GM12878 (cell line): ENCODE results near the gene VAC14. TPM values are rescaled to one million over a fixed set of nuclear protein-coding genes. Genes with fewer than 3 reads are reported as not detected.

Experiments
- ATAC-seq: fragments of 200-7000 bp; cut with Tn5 transposase; 3 replicates; pipeline ENCODE4 v1.9.1; 2020; ENCODE audit warnings: mild to moderate bottlenecking, moderate library complexity
- BruUV-seq: library from RNA; stranded (reverse); fragments of 400-500 nt; replicated peaks from 2 replicates; lab custom pipeline; 2021; lab: Mats Ljungman, UMichigan
- CTCF ChIA-PET: fragments of 300-600 bp; sonication (Branson Sonifier 250); formaldehyde crosslinking; extraction: SDS; loops from one replicate; lab custom pipeline; 2021; ENCODE audit warnings: inconsistent platforms; lab: Yijun Ruan, JAX
- POLR2A ChIA-PET: fragments of 350-600 bp; formaldehyde crosslinking; extraction: SDS; loops from one replicate; lab custom pipeline; 2021; ENCODE audit warnings: inconsistent platforms; lab: Charles Lee
- RAD21 ChIA-PET: fragments of 300-600 bp; sonication (Branson Sonifier 250); formaldehyde crosslinking; loops from one replicate; lab custom pipeline; 2023; ENCODE audit warnings: antibody characterized with exemption; ENCODE audit not compliant: unreplicated experiment; lab: Charles Lee
- SMC1A ChIA-PET: fragments of 300-600 bp; sonication (Branson Sonifier 250); formaldehyde crosslinking; loops from one replicate; lab custom pipeline; 2023; ENCODE audit not compliant: unreplicated experiment, uncharacterized antibody; lab: Charles Lee
- DNase-seq: peaks from one replicate; pipeline ENCODE4 v3.0.0-alpha.2; 2011; ENCODE audit warnings: low read depth, low spot score
- FAIRE-seq: peaks from 3 replicates; lab custom pipeline; 2011; peaks lifted over from hg19 to GRCh38; lab: Jason Lieb, UNC
- H2AFZ ChIP-seq: 2 replicates; pipeline ENCODE4 v1.6.0; 2011; ENCODE audit warnings: low read depth, low read length, control low read depth; ENCODE audit not compliant: control insufficient read depth
- H3K27ac ChIP-seq: 2 replicates; pipeline ENCODE4 v1.5.1; 2011; ENCODE audit warnings: control low read depth; ENCODE audit not compliant: control insufficient read depth, insufficient read depth
- H3K27me3 ChIP-seq, 2 experiments: replicated peaks in 1 of 2; 2 replicates each; pipeline versions ENCODE4 v1.6.0 to v1.6.1; 2011; ENCODE audit warnings: low read length in 1 of 2; ENCODE audit not compliant: control insufficient read depth in 2 of 2, insufficient read depth in 2 of 2
- H3K36me3 ChIP-seq, 2 experiments: 2 replicates each; pipeline ENCODE4 v1.5.1; 2011; ENCODE audit warnings: low read length in 1 of 2; ENCODE audit not compliant: control insufficient read depth in 2 of 2, insufficient read depth in 2 of 2
- H3K4me1 ChIP-seq: 2 replicates; pipeline ENCODE4 v1.6.1; 2011; ENCODE audit warnings: mild to moderate bottlenecking, low read length, moderate library complexity, mixed read lengths; ENCODE audit not compliant: control insufficient read depth, insufficient read depth
- H3K4me2 ChIP-seq: 2 replicates; pipeline ENCODE4 v1.6.0; 2011; ENCODE audit warnings: control low read depth; ENCODE audit not compliant: control insufficient read depth, insufficient read depth
- H3K4me3 ChIP-seq: fragments of 200-600 bp; sonication (generic); 2 replicates; pipeline ENCODE4 v1.5.1; 2016
- H3K79me2 ChIP-seq: 2 replicates; pipeline ENCODE4 v1.6.0; 2011; ENCODE audit warnings: low read length; ENCODE audit not compliant: control insufficient read depth, insufficient read depth
- H3K9ac ChIP-seq: 2 replicates; pipeline ENCODE4 v1.8.0; 2011; ENCODE audit warnings: low read length, control low read depth, mixed read lengths; ENCODE audit not compliant: control insufficient read depth, insufficient read depth
- H3K9me3 ChIP-seq: replicated peaks from 3 replicates; pipeline ENCODE4 v1.5.1; 2011; ENCODE audit warnings: mild to moderate bottlenecking, low read length; ENCODE audit not compliant: control insufficient read depth, insufficient read depth
- H4K20me1 ChIP-seq: 2 replicates; pipeline ENCODE4 v1.6.0; 2011; ENCODE audit not compliant: control insufficient read depth, insufficient read depth
- CREM ChIP-seq: IDR thresholded peaks from 2 replicates; pipeline ENCODE4 v1.6.1; 2014; ENCODE audit warnings: antibody characterized with exemption, low read depth
- EGR1 ChIP-seq, 2 experiments: IDR thresholded peaks; 1 replicate in 1 of 2; 2 replicates in 1 of 2; pipeline ENCODE4 v1.6.1; 2011 to 2012; ENCODE audit warnings: low read depth in 2 of 2, low read length in 2 of 2, borderline replicate concordance in 1 of 2, mild to moderate bottlenecking in 1 of 2, moderate library complexity in 1 of 2
- GABPA ChIP-seq: IDR thresholded peaks from 2 replicates; pipeline ENCODE4 v1.6.1; 2014; ENCODE audit warnings: antibody characterized with exemption, low read depth, mild to moderate bottlenecking, inconsistent platforms
- HDAC2 ChIP-seq: fragments of 200-600 bp; sonication (generic); IDR thresholded peaks from 2 replicates; pipeline ENCODE4 v1.6.1; 2017
- HDGF ChIP-seq: fragments of 450-650 bp; IDR thresholded peaks from 2 replicates; pipeline ENCODE4 v1.6.1; 2016; ENCODE audit warnings: antibody characterized with exemption
- NFYB ChIP-seq: IDR thresholded peaks from 2 replicates; pipeline ENCODE4 v1.6.1; 2011; ENCODE audit warnings: low read depth, mild to moderate bottlenecking, low read length, improper control_type of control experiment, moderate library complexity; ENCODE audit not compliant: insufficient read depth
- NR2C1 ChIP-seq: fragments of 450-650 bp; IDR thresholded peaks from 2 replicates; pipeline ENCODE4 v1.6.1; 2017; ENCODE audit warnings: antibody characterized with exemption, mild to moderate bottlenecking, moderate library complexity
- NR2C2 ChIP-seq: IDR thresholded peaks from 2 replicates; pipeline ENCODE4 v1.6.1; 2011; ENCODE audit warnings: borderline replicate concordance, low read depth; ENCODE audit not compliant: control insufficient read depth, insufficient read length
- NR2F1 ChIP-seq: fragments of 450-650 bp; conservative IDR thresholded peaks from 2 replicates; pipeline ENCODE4 v1.6.1; 2017; ENCODE audit warnings: mild to moderate bottlenecking
- PAX5 ChIP-seq: IDR thresholded peaks from 2 replicates; pipeline ENCODE4 v1.6.1; 2011; ENCODE audit warnings: low read depth, low read length, borderline replicate concordance
- POLR2AphosphoS5 ChIP-seq: IDR thresholded peaks from 2 replicates; pipeline ENCODE4 v1.6.1; 2011; ENCODE audit warnings: mild to moderate bottlenecking, low read length, inconsistent platforms
- RBBP5 ChIP-seq: fragments of 200-600 bp; sonication (generic); conservative IDR thresholded peaks from 2 replicates; pipeline ENCODE4 v1.6.1; 2016
- RFX5 ChIP-seq: IDR thresholded peaks from 2 replicates; pipeline ENCODE4 v1.6.1; 2011; ENCODE audit warnings: low read depth, low read length, improper control_type of control experiment
- TBL1XR1 ChIP-seq: IDR thresholded peaks from 2 replicates; pipeline ENCODE4 v1.6.1; 2012; ENCODE audit warnings: low read depth, low read length, improper control_type of control experiment
- YY1 ChIP-seq: IDR thresholded peaks from 2 replicates; pipeline ENCODE4 v1.6.1; 2011; ENCODE audit warnings: low read depth, mild to moderate bottlenecking, low read length
- ZNF217 ChIP-seq: fragments of 450-650 bp; IDR thresholded peaks from 2 replicates; pipeline ENCODE4 v1.6.1; 2017; ENCODE audit warnings: antibody characterized with exemption, mild to moderate bottlenecking
- ZNF274 ChIP-seq: IDR thresholded peaks from one replicate; pipeline ENCODE4 v1.8.0; 2011; ENCODE audit not compliant: insufficient read length, insufficient read depth
- ZSCAN29 ChIP-seq: fragments of 450-650 bp; IDR thresholded peaks from 2 replicates; pipeline ENCODE4 v1.6.1; 2017; ENCODE audit warnings: mild to moderate bottlenecking, moderate library complexity
- ZZZ3 ChIP-seq: IDR thresholded peaks from 2 replicates; pipeline ENCODE4 v1.6.1; 2011; ENCODE audit warnings: low read depth; ENCODE audit not compliant: control insufficient read depth, insufficient read length
- WGBS: methylation state at CpG from one replicate; pipeline ENCODE4 v1.1.6; 2016; ENCODE audit warnings: low lambda C conversion rate; ENCODE audit not compliant: insufficient replicate concordance, insufficient coverage; ENCODE audit errors: missing lambda C conversion rate; 5-methylcytosine and 5-hydroxymethylcytosine counted together
- in situ Hi-C: fragments of 300-500 bp; cut with MboI; formaldehyde crosslinking; loops from 9 replicates; pipeline ENCODE4 v1.14.3; 2018; ENCODE audit warnings: mixed read lengths
- intact Hi-C: fragments of 100-400 bp; cut with micrococcal nuclease; formaldehyde crosslinking; loops from one replicate; pipeline ENCODE4 v1.14.2; 2022; ENCODE audit not compliant: unreplicated experiment
- polyA plus RNA-seq, 11 experiments: library from polyadenylated mRNA; depleted of rRNA in 4 of 11; unstranded in 6 of 11; stranded (reverse) in 5 of 11; fragments of >200 nt; fragmentation: Nextera tagmentation in 4 of 11; fragmentation: Illumina TruSeq in 1 of 11; extraction: Ambion mirVana in 4 of 11; extraction: Trizol in 1 of 11; gene quantifications; 1 replicate in 1 of 11; 2 replicates in 10 of 11; pipeline versions ENCODE4 v1.2.1 to v1.2.3, GENCODE V29; 2011 to 2016; ENCODE audit warnings: inconsistent platforms in 2 of 11, missing spikeins in 2 of 11, low read depth in 1 of 11
- total RNA-seq, 4 experiments: library from RNA; depleted of rRNA in 3 of 4; stranded (reverse); fragments of >200 nt in 3 of 4; fragmentation: Illumina TruSeq in 1 of 4; extraction: Trizol in 1 of 4; gene quantifications; 2 replicates each; pipeline versions ENCODE4 v1.2.1 to v1.2.3, GENCODE V29; 2013 to 2021
- TF ChIP-seq, protein P1 (sequence below): fragments of 150-350 bp; IDR thresholded peaks from 2 replicates; pipeline ENCODE4 v1.6.1; 2014; ENCODE audit warnings: mild to moderate bottlenecking, low read depth, low read length

VAC14 gene
- total and polyA plus RNA-seq, 10 of the 15 experiments (the other 5 are each of a cell fraction or from before 2014, with no cell fraction given) = 1.3 to 45.5 (median 25.5) TPM

DNA sequence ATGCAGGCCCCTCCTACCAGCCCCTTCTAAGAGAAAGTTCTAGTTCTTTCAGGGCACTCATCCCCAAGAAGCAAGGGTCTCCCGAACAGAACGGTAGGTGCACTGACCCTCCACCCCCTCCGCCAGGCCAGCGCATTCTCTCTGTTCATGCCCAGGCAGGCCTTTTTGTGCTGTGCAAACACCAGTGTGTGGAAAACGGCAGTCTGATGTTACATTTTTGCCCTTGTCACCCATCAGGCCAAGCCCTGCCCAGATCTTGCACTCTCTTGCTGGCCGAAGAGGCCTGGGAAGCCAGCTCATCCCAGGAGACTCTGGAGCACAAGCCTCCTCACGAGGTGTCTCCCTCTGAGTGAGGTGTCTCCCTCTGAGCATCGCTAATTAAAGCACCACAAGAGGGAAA is 99.0 kb downstream of the VAC14 start (continued):
- TF ChIP-seq, protein P1, sequence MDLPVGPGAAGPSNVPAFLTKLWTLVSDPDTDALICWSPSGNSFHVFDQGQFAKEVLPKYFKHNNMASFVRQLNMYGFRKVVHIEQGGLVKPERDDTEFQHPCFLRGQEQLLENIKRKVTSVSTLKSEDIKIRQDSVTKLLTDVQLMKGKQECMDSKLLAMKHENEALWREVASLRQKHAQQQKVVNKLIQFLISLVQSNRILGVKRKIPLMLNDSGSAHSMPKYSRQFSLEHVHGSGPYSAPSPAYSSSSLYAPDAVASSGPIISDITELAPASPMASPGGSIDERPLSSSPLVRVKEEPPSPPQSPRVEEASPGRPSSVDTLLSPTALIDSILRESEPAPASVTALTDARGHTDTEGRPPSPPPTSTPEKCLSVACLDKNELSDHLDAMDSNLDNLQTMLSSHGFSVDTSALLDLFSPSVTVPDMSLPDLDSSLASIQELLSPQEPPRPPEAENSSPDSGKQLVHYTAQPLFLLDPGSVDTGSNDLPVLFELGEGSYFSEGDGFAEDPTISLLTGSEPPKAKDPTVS = no peak
- TF ChIP-seq TBL1XR1 (no peak), CREM (no peak), RBBP5 (no peak), NR2F1 (no peak), NR2C1 (no peak), ZZZ3 (no peak), HDGF (no peak), NFYB (no peak), POLR2AphosphoS5 (no peak), ZNF274 (no peak)

DNA sequence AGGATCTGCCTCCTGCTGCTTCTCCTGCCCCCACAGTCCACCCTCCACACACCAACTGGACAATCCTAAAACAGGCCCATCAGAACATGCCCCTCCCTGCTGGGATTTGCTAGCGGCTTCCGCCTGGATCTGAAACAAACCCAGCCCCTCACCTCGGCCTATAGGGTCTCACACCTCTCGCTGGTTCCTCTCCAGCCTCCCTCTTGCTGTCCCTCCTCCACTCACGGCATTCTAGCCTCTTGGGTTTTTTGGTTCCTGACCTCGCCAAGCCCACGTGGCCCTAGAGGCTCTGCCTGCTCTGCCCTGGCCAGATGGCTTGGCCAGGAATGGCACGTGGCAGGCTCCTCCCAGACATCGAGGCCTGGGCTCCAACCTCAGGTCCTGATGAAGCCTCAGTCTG is 99.4 kb downstream of the VAC14 start:
- H3K36me3 ChIP-seq = no peaks in the 10 kb centered on the region; a peak in 3 of 4 replicates
- no peak overlapping the region for H3K4me3 ChIP-seq
- POLR2A ChIA-PET = no interaction called here
- H2AFZ ChIP-seq = no peak overlapping the region
- H3K79me2 ChIP-seq = no peaks in the 10 kb centered on the region
- TF ChIP-seq ZNF217 (no peak), POLR2AphosphoS5 (no peak), EGR1 (IDR thresholded peaks at IDR 0.05; ENCODE audit: borderline replicate concordance in 1 of 2, low read depth in 2 of 2, low read length in 2 of 2) (no peak), ZSCAN29 (no peak), HDAC2 (no peak), NR2C2 (no peak), YY1 (no peak), RFX5 (no peak), GABPA (no peak), PAX5 (no peak), ZNF274 (no peak)
- DNase-seq (no peak), ATAC-seq (no peak), FAIRE-seq (no peak)
- H3K9ac ChIP-seq = no peak overlapping the region
- H3K27ac ChIP-seq = no peak overlapping the region
- SMC1A ChIA-PET = no interaction called here
- in situ Hi-C loops = no loop called here
- H3K27me3 ChIP-seq = no peaks in the 10 kb centered on the region
- no peaks in the 10 kb centered on the region for H4K20me1 ChIP-seq
- no peaks in the 10 kb centered on the region for H3K4me1 ChIP-seq
- H3K9me3 ChIP-seq = no peaks in the 10 kb centered on the region
- WGBS = 94% methylated on average over 9 of the region's 9 CpGs
- CTCF ChIA-PET = no interaction called here
- RAD21 ChIA-PET = no interaction called here
- no peak overlapping the region for H3K4me2 ChIP-seq
- BruUV-seq = no TSS peak
- intact Hi-C loops = no loop called here
